GM12864 (cell line): ENCODE measurements around the gene ARHGAP9.
A peak's percentile ranks its signal among the peaks of the same experiment; 100 is the strongest.

Experiments used
- DNase-seq: peaks from one replicate; pipeline ENCODE4 v3.0.0-alpha.2; 2011; ENCODE audit warnings: low read depth
- H3K4me3 ChIP-seq: 2 replicates; pipeline ENCODE4 v1.5.1; 2011; ENCODE audit warnings: mild to moderate bottlenecking, low read depth, low read length, control low read depth
- CTCF ChIP-seq: IDR thresholded peaks from 2 replicates; pipeline ENCODE4 v1.5.1; 2011; ENCODE audit warnings: low read depth, mild to moderate bottlenecking, moderate library complexity, low read length, control low read depth, inconsistent platforms; ENCODE audit errors: missing control alignments

Gene ARHGAP9

DNA sequence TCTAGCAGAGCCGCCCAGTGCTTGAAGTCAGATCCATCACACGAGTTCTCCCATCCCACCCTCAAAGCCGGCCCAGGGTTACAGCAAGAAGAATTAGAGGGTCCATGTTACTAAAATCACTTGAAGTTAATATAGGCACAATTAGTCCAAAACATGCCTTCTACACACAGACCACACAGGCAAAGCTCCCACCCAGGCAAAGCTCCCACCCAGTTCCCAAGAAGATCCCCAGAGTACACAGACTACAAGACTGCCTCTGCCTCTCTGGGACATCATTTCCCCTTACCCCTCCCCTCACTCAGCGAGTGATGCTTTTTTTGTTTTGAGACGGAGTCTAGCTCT, 16.8 kb downstream of the ARHGAP9 start:
- no peak for DNase-seq
- H3K4me3 ChIP-seq: no peak overlapping the region
- no peak for TF ChIP-seq CTCF

GRCh38 chr12:57462251-57462911, 17.3 kb downstream of the ARHGAP9 start:
- peak; percentile 94 for TF ChIP-seq CTCF
- peak; percentile 77 for DNase-seq
- peak overlapping the region; percentile 45 for H3K4me3 ChIP-seq

DNA sequence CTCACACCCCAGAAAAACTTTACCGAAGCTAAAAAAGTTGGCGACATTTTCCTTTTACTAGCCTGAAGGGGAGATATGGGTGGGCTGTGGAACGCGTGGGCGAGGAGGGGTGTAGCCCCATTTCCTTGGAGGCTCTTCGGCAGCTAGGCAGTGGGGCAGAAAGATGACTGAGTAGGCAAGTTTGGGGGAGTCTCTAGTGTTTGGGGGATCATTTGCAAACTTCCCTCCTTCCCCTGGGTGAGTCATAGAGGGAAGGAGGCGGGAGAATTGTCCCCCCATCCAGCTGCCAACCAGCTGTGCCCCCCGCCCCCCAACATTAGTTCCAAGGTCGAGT, 17.8 kb downstream of the ARHGAP9 start:
- peak overlapping the region; percentile 45 for H3K4me3 ChIP-seq
- DNase-seq: no peak
- TF ChIP-seq CTCF: no peak

DNA sequence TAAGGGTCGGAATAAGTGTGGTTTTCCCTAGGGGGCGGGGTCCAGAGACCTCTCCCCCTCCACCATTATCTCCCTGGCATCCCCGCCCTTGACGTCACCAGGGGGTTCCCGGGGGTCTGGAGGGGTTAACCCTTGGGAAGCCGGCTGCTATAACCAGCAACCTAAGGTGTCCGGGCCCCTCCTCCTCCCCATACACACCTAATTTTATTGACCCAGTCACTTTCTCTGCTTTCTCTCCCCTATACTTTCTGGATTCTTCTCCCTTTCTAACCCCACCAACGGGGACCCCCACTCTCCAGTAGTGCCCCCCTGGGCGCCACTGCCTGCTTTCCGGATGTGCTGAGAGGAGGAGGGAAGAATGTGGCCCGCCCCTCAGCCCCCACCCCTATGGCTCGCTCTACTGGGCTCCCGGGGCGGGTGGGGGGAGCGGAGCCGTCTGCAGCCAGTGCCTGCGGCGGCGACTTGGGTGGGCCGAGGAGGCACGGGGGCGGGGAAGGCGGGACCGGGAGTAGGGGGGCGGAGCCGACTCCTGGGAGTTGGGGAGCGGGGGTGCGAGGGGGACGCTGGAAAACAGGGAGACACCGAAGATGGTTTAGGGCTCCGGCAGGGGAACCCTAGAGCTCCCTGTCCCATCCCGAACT, 18.3 kb downstream of the ARHGAP9 start:
- no peak for TF ChIP-seq CTCF
- peak overlapping the region; percentile 45 for H3K4me3 ChIP-seq
- no peak for DNase-seq

- DNase-seq: no peak
- no peak for TF ChIP-seq CTCF
- peak overlapping the region; percentile 45 for H3K4me3 ChIP-seq
These were observed 18.8 kb downstream of the ARHGAP9 start for GRCh38 chr12:57460841-57461275.

- DNase-seq: no peak
- TF ChIP-seq CTCF: no peak
- peak overlapping the region; percentile 8; the same call in 1 of the 2 replicates for H3K4me3 ChIP-seq
These were observed 19.2 kb downstream of the ARHGAP9 start for GRCh38 chr12:57460468-57460784.

DNA sequence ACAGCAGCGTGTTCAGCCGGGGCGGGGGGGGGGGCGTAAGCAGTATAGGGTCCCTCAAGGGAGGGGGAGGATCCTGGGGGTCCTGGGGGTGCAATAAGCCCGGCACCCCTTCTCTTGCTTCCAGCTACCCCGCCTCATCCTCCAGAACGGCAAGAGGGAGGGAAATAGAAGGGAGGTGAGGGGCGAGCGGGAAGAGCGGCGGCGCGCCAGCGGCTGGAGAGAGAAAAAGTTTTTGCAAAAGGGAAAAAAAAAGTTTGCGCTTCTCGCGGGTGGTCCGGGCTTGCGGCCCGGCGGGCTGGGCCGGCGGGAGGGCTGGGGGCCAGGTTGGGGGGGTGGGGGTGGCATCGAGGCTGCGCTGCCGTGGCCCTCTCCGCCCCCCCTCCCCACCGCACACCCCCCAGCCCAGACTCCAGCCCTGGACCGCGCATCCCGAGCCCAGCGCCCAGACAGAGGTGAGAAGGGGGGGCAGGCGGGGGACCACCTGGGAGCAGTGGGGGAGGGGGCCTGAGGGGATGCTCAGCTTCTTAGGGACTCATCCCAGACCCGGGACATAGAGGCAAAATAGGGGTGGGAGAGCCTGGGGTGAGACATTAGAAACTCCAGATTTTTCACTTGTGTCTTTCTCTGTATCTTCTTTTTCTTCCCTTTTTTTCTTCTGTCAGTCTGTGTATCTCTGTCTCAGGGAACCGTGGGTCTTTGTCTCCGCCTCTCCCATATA, 19.8 kb downstream of the ARHGAP9 start, which contains the start of gene GLI1:
GLI1 (plus strand) TSS at position 36 of the 718 bp plus-strand sequence. CDS start 3,907 bp downstream, outside the sequence.
- peak within 1 kb of the TSS; percentile 90 for H3K4me3 ChIP-seq
- DNase-seq: no peak
- no peak for TF ChIP-seq CTCF
